ENCODE data around the gene ELP6. TPM values are rescaled to one million over a fixed set of nuclear protein-coding genes. Genes with fewer than 3 reads are reported as not detected.

ELP6 gene, protein sequence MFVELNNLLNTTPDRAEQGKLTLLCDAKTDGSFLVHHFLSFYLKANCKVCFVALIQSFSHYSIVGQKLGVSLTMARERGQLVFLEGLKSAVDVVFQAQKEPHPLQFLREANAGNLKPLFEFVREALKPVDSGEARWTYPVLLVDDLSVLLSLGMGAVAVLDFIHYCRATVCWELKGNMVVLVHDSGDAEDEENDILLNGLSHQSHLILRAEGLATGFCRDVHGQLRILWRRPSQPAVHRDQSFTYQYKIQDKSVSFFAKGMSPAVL
- total RNA-seq (2022; extraction: Qiagen RNA extraction): 25.6 to 29.2 TPM (median 26.2 TPM) in 5 replicates

DNA sequence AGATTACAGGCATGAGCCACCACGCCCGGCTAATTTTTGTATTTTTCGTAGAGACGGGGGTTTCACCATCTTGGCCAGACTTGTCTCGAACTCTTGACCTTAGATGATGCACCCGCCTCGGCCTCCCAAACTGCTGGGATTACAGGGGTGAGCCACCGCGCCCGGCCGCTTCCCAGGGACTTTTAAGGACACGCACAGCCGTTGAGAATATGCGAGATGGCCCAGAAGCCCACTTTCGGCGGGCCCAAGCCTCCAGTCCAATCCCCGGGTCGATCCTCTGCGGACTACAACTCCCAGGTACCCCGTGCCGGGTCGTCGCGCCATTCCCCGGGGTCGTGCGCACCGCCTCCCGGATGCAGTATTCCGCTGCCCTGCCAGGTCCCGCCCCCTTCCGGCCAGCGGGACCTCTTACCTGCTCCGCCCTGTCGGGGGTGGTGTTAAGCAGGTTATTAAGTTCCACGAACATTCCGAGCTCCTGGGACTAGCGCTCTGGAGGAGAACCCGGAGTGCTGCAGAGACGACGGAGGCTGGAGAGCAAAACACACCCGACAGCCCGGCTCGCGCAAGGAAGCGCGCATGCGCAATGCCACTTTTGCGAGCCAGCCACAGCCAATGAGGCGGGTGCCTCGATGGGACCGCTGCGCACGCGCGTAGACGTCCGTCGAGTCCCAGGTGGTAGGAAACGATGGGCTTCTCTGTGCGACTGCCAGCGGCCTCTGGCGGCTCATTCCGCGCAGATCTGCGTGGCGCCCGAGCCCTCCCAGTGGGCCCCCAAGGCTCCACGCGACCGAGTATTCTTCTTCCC, at the start of gene ELP6:
TSS of gene ELP6 (minus strand) at position 588 of the 805 bp plus-strand sequence. CDS start at position 466, 122 bp downstream.

GRCh38 chr3:47475570-47476329, 37.8 kb downstream of the ELP6 start, which contains the start of gene SCAP:
Gene SCAP, minus strand, starts transcription at chr3:47475941. Its CDS starts 32,948 bp downstream, at chr3:47442993.

Other genes starting within 250 kb of the ELP6 start
- gene KIF9, start 230.9 kb downstream of the ELP6 start, total RNA-seq (2022; extraction: Qiagen RNA extraction): 17.7 to 19.2 TPM (median 18.9 TPM) in 5 replicates
- gene KLHL18, start 230.8 kb downstream of the ELP6 start, total RNA-seq (2022; extraction: Qiagen RNA extraction): 13.4 to 20.1 TPM (median 15.3 TPM) in 5 replicates
- 21.4 to 24.6 TPM (median 23.0 TPM) in 5 replicates for gene PTPN23, start 132.7 kb downstream of the ELP6 start, total RNA-seq (2022; extraction: Qiagen RNA extraction)
- gene SCAP, start 37.8 kb downstream of the ELP6 start, total RNA-seq (2022; extraction: Qiagen RNA extraction): 19.5 to 33.4 TPM (median 31.0 TPM) in 5 replicates
- gene CSPG5, start 65.2 kb upstream of the ELP6 start, total RNA-seq (2022; extraction: Qiagen RNA extraction): 0.83 to 1.3 TPM (median 1.1 TPM) in 5 replicates

Data from A549 treated with dexamethasone at 1 μM for 4 hours (cell line).